Activated gamma-delta T cell treated with anti-CD3 and anti-CD28 coated beads, Interleukin-2, amount 50 U/mL, for 16 hours (primary cell): ENCODE measurements around the gene GINS3.
"Not testable (repeated sequence)": the region's sequence is repeated elsewhere in the genome, so short reads cannot be mapped to it uniquely, and the experiment has no call there.

Experiments
- DNase-seq: peaks from one replicate; pipeline ENCODE4 v3.0.0-alpha.2; 2020; ENCODE audit warnings: low read depth

Gene GINS3

GRCh38 chr16:58389724-58390123 is 2.5 kb upstream of the GINS3 start:
- no peak for DNase-seq

DNA sequence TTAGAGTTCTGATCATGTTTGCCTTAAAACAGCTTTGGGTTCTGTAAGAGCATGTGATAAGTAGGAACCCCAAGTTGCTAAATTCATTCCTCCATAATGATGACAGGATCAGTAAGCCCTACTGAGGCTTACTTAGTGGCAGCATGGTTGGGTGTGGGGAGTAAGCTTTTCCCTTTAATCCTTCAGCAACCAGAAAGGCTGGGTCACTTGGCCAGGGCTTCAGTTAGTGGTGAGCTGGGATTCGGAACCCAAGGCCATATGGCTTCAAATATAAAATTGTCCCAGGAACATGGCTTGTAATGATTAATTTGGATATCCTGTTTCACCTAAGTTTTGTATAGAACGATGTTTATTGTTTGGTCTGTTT is 850 bp downstream of the GINS3 start:
- no peak for DNase-seq

- DNase-seq = not testable (repeated sequence)
Measured at GRCh38 chr16:58396897-58397296, 4.6 kb downstream of the GINS3 start.

- no peak for DNase-seq
Measured at GRCh38 chr16:58399718-58400633, 7.7 kb downstream of the GINS3 start.

DNA sequence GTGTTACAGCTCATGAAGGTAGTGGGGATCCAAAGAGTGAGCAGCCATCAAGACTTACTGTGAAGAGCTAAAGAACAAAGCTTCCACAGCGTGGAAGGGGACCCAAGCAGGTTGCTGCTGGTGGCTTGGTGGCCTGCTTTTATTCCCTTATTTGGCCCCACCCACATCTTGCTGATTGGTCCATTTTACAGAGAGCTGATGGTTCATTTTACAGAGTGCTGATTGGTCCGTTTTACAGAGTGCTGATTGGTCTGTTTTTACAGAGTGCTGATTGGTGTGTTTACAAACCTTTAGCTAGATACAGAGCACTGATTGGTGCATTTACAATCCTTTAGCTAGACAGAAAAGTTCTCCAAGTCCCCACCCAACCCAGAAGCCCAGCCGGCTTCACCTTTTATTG is 9.0 kb downstream of the GINS3 start:
- not testable (repeated sequence) for DNase-seq

DNA sequence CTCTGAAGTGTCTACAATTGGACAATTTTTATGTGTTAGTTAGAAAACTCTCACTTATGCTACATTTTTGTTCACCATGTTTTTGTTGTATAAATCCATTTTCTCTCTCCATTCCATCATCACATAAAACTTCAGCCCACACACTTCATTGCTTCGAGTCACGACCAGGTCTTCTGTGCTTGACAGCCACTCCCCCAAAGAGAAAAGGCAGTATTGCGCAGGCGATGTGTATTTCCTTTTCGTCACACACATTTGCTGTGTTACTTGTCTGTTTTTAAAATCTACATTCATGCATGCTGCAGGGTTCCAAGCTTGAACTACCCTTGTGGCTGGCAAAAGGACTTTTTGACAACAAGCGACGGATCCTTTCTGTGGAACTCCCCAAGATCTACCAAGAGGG is 10.5 kb downstream of the GINS3 start:
- DNase-seq = no peak

DNA sequence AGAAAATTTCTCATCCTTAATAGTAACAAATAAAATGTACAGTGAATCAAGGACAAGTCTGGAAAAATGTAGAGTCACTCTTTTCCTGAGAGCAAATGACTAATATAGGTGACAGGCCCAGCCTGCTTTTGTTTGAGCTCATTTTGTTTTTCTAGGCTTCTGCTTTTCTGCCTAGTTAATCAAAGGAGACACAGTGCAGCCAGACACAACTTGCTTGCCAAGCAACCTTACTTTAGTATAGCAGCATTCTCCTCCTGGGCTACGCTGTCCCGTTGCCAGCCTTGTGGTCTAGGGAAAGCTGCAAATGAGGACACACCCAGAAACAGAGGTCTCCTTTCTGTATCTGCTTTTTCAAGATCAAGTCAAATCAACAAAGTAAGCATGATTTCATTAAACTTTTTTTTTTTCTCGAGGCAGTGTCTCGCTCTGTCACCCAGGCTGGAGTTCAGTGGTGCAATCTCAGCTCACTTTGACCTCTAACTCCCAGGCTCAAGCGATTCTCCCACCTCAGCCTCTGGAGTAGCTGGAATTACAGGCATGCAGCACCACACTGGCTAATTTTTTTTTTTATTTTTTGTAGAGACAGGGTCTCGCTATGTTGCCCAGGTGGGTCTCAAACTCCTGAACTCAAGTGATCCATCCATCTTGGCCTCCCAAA is 17.2 kb downstream of the GINS3 start:
- DNase-seq = no peak

DNA sequence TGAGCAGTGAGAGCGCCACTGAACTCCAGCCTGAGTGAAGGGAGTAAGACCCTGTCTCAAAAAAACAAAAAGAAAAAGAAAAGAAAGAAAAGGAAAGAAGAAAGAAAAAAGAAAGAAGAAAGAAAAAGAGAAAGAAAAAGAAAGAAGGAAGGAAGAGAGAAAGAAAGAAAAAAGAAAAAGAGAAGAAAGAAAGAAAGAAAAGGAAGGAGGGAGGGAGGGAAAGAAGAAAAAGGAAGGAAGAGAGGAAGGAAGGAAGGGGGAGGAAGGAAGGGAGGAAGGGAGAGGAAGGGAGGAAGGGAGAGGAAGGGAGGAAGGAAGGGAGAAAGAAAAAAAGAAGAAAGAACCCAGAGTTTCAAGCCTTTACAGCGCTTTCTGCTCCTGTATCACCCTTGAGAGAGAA is 19.1 kb downstream of the GINS3 start:
- DNase-seq = no peak

DNA sequence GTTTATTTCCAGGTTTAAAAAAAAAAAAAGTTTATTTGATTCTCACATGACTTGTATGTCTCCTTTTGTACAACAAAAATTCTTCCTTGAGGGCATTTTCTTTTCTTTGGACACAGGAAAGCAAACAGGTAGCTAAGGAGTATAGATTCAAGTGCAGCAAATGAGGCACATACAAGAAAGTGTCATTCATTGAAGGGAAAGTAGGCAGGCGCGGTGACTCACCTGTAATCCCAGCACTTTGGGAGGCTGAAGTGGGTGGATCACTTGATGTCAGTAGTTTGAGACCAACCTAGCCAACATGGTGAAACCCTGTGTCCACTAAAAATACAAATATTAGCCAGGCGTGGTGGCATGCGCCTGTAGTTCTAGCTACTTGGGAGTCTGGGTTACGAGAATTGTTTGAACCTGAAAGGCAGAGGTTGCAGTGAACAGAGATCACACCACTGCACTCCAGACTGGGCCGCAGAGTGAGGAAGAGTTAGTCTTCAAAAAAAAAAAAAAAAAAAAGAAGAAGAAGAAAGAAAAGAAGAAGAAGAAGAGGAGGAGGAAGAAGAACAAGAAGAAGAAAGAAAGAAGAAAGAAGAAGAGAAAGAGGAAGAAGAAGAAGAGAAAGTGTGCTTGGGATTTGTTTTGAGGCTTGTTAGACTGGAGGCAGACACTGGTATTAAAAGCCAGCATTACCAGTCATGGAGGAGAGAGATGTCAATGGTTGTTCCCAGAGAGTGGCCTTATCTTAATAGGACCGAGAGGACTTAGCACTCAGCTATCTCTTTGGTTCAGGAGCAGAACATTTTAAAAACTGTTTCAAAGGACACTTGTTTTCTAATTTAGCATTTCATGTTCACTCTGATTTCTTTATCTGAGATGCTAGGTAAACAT is 19.7 kb downstream of the GINS3 start:
- no peak for DNase-seq

DNA sequence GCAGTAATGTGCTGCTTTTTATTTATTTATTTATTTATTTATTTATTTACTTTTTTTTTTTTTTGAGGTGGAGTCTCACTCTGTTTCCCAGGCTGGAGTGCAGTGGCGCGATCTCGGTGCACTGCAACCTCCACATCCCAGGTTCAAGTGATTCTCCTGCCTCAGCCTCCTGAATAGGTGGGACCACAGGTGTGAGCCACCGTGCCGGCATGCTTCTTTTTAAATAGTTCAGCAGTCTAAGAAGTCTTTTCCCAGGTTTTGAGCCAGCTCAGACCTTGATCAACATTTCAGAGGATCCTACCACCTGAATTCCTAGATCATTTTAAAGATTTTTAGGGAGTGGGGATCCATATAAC is 20.3 kb downstream of the GINS3 start:
- DNase-seq = not testable (repeated sequence)

DNA sequence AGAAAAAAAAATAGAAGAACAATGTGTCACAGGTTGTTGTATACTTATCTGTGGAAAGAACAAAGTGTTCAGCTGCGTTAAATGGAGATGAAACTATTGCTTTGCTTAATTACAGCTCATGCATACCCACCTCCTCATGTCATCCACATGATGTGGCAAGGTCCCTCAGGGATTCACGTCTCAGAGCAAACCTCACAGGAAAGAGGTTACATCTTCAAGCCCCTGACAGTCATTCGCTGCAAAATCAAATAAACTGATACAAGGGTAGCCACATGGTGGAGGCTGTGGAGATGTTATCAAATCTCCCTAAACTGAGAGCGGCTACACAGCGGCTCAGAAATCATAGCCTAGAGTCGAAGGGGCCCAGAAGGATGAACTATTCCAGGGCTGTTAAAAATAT is 21.1 kb downstream of the GINS3 start:
- DNase-seq = no peak

- DNase-seq = no peak
Measured at GRCh38 chr16:58415003-58415402, 22.7 kb downstream of the GINS3 start.

- DNase-seq = not testable (repeated sequence)
Measured at GRCh38 chr16:58415961-58416360, 23.7 kb downstream of the GINS3 start.

DNA sequence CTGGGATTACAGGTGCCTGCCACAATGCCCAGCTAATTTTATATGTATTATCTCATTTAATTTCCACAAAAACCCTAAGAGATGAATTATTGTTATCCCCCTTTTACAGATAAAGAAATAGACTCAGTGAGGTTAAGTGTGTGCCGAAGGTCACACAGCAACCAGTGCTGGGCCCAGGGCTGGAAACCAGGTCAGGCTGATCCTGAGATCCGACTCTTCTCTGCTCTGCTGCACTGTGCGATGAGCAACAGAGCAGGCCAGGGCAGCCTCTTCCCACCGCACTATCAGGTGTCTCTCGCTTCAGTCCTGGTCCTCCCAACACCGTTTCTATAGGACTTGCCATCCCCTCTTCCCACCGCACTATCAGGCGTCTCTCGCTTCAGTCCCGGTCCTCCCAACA is 24.8 kb downstream of the GINS3 start:
- DNase-seq = no peak

DNA sequence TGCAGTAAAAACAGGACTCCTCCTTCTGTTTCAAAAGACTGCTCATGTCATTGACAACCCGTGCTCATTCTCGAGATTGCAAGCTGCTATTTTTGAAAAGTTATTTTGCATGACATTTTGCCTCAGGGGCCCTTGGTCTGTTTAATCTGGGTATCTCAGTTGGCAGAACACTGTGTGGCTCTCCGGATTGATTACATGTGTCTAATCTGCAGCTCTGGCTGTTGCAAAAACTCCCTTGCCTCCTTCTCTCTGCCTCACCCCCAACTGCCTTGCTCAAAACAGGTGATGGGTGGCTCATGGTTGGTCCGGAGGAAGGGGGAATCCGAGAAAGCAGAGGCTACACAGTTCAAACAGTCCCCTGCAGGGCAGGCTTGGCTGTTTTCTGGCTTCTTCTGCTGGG is 25.3 kb downstream of the GINS3 start:
- no peak for DNase-seq

GRCh38 chr16:58418026-58418425 is 25.8 kb downstream of the GINS3 start:
- DNase-seq = no peak

GRCh38 chr16:58418601-58419000 is 26.3 kb downstream of the GINS3 start:
- no peak for DNase-seq

DNA sequence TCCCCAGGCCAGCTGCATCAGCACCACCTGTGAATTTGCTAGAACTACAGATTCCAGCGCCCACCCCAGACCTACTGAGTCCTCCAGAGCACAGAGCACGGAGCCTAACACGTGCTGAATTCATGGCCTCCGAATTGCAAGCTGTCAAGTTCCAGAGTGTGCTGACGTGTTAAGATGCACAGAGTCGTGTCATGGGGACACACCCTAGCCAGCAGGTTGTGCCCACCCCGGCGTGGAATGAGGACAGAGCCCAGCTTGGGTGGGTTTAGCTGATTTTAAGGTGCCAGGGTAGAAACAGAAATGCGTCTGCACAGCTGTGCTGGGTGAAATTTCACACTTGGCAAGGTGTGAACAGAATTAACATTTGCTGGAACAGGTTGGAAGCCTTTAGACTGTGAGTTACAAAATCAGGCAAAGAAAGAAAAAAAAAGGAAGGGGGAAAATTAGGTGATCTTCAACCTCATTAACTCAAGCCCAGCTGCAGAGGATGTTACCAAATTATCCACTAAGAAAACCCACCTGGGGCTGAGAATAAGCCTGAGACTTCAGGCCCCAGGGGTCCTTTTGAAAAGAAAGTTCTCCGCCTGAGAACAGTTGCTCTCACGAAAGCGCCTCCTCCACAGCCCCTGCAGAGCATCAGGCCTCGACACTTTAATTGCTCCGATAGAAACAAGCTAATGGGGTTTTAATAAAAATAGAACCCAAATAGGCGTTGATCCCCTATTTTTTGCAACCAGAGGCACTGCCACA is 27.1 kb downstream of the GINS3 start:
- DNase-seq = no peak

GRCh38 chr16:58421059-58421458 is 28.8 kb downstream of the GINS3 start:
- no peak for DNase-seq

DNA sequence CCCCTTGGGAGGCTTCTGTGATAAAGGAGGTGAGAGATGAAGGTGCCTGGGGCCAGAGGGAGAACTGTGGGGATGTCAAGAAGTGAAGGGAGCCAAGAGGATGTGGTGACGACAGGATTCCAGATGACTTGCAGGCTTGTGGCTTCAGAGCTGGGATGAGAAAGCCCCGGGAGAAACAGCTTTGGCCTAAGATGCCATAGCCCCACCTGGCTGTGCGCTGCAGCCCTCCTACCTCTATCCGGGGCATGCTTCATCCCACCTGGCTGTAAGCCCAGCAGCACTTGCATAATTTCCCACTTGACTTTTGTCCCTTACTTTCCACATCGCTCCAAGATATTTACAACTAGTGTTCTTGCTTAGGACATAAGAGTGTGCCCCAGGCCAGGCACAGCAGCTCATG is 29.3 kb downstream of the GINS3 start:
- no peak for DNase-seq

DNA sequence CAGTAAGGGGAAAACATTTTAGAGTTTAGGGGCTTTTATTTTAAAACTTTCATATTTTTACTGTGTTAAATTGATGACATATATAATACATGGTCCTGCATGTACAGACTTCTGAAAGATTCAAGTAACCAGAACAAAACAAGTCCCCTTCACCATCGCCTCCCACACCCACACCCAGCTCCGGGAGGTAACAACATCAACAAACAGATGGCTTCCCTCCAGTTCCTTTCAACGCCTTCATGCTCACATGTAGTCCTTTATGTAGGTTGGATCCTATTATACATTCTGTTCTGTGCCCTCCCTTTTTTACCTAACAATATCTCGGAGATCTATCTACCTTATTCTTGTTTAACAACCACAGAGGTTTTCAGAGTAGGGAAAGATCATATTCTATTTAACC is 30.5 kb downstream of the GINS3 start:
- DNase-seq = no peak

- no peak for DNase-seq
Measured at GRCh38 chr16:58425245-58425644, 33.0 kb downstream of the GINS3 start.
